Choroid plexus epithelial cell (primary cell): ENCODE measurements around the gene MDFIC2.
"Not testable (repeated sequence)": the region's sequence is repeated elsewhere in the genome, so short reads cannot be mapped to it uniquely, and the experiment has no call there.

Source experiments
- DNase-seq: peaks from one replicate; pipeline ENCODE4 v3.0.0-alpha.2; 2010; ENCODE audit warnings: low read depth
- H3K4me3 ChIP-seq: 2 replicates; pipeline ENCODE4 v1.5.1; 2011; ENCODE audit warnings: low read depth, mild to moderate bottlenecking, control low read depth, low read length, moderate library complexity
- CTCF ChIP-seq: conservative IDR thresholded peaks from 2 replicates; pipeline ENCODE4 v1.5.1; 2011; ENCODE audit warnings: low read depth, mild to moderate bottlenecking, control low read depth, inconsistent platforms, low read length, moderate library complexity

Gene MDFIC2

GRCh38 chr3:70225146-70225545 lies 87.3 kb downstream of the MDFIC2 start:
- TF ChIP-seq CTCF = no peak
- no peak overlapping the region for H3K4me3 ChIP-seq
- DNase-seq = no peak

GRCh38 chr3:70224337-70224736 lies 88.1 kb downstream of the MDFIC2 start:
- DNase-seq = no peak
- no peak for TF ChIP-seq CTCF
- H3K4me3 ChIP-seq = no peak overlapping the region

GRCh38 chr3:70218471-70218870 lies 94.0 kb downstream of the MDFIC2 start:
- no peak for DNase-seq
- no peak overlapping the region for H3K4me3 ChIP-seq
- TF ChIP-seq CTCF = no peak

GRCh38 chr3:70211274-70211673 lies 101.2 kb downstream of the MDFIC2 start:
- H3K4me3 ChIP-seq, DNase-seq: not testable (repeated sequence)

GRCh38 chr3:70201975-70202374 lies 110.5 kb downstream of the MDFIC2 start:
- no peak for DNase-seq
- H3K4me3 ChIP-seq = no peak overlapping the region
- no peak for TF ChIP-seq CTCF

- no peak for TF ChIP-seq CTCF
- no peak overlapping the region for H3K4me3 ChIP-seq
- no peak for DNase-seq
Measured at GRCh38 chr3:70189884-70190473, 122.5 kb downstream of the MDFIC2 start.

- no peak overlapping the region for H3K4me3 ChIP-seq
- no peak for DNase-seq
- TF ChIP-seq CTCF = no peak
Measured at GRCh38 chr3:70186221-70186620, 126.2 kb downstream of the MDFIC2 start.

GRCh38 chr3:70185661-70186060 lies 126.8 kb downstream of the MDFIC2 start:
- no peak overlapping the region for H3K4me3 ChIP-seq
- DNase-seq = no peak
- TF ChIP-seq CTCF = no peak
